K562 (cell line): Measurements from ENCODE around the gene MFSD6.
"Not testable (repeated sequence)": the region's sequence is repeated elsewhere in the genome, so short reads cannot be mapped to it uniquely, and the experiment has no call there.

Source experiments
- CHD4 ChIP-seq: fragments of 200-600 bp; sonication (generic); IDR thresholded peaks from 3 replicates; pipeline ENCODE4 v1.6.1; 2012; ENCODE audit warnings: low read depth, mild to moderate bottlenecking, mixed read lengths, low read length, inconsistent platforms; ENCODE audit not compliant: insufficient read depth, insufficient replicate concordance, poor library complexity, severe bottlenecking
- CTCF ChIP-seq, 3 experiments: IDR thresholded peaks in 2 of 3; conservative IDR thresholded peaks in 1 of 3; 2 replicates each; pipeline ENCODE4 v1.5.1; 2011 to 2012; ENCODE audit warnings: low read length in 3 of 3, mild to moderate bottlenecking in 3 of 3, control low read depth in 2 of 3, improper control_type of control experiment in 1 of 3, inconsistent platforms in 1 of 3, low read depth in 1 of 3, mixed read lengths in 1 of 3, moderate library complexity in 1 of 3; ENCODE audit not compliant: insufficient read depth in 2 of 3
- ELF1 ChIP-seq: fragments of 200-800 bp; sonication (Bioruptor generic); IDR thresholded peaks from 2 replicates; pipeline ENCODE4 v1.6.1; 2016; ENCODE audit warnings: missing genetic modification characterization, missing compliant biosample characterization
- JUND ChIP-seq, 2 experiments: IDR thresholded peaks; 2 replicates in 1 of 2; 3 replicates in 1 of 2; pipeline ENCODE4 v1.6.1; 2011; ENCODE audit warnings: borderline replicate concordance in 2 of 2, low read depth in 2 of 2, low read length in 2 of 2, improper control_type of control experiment in 1 of 2, missing biosample characterization in 1 of 2, missing genetic modification characterization in 1 of 2, missing genetic modification reagents in 1 of 2
- NFATC3 ChIP-seq: fragments of 450-650 bp; IDR thresholded peaks from 2 replicates; pipeline ENCODE4 v1.6.1; 2017; ENCODE audit warnings: mild to moderate bottlenecking
- PTRF ChIP-seq: fragments of 450-650 bp; IDR thresholded peaks from 2 replicates; pipeline ENCODE4 v1.6.1; 2016; ENCODE audit warnings: mild to moderate bottlenecking, missing genetic modification characterization, missing compliant biosample characterization
- SIRT6 ChIP-seq: IDR thresholded peaks from one replicate; pipeline ENCODE4 v1.6.1; 2012; ENCODE audit warnings: low read depth, mild to moderate bottlenecking, control low read depth, inconsistent platforms, low read length, moderate library complexity
- SIX5 ChIP-seq, 2 experiments: IDR thresholded peaks; 2 replicates each; pipeline ENCODE4 v1.6.1; 2011; ENCODE audit warnings: low read length in 2 of 2, borderline replicate concordance in 1 of 2, low read depth in 1 of 2, mild to moderate bottlenecking in 1 of 2, moderate library complexity in 1 of 2; ENCODE audit not compliant: insufficient read depth in 1 of 2
- ZNF217 ChIP-seq: sonication (generic); formaldehyde crosslinking; IDR thresholded peaks from 2 replicates; pipeline ENCODE4 v1.8.0; 2022; ENCODE audit warnings: mild to moderate bottlenecking, missing genetic modification reagents
- ZNF232 ChIP-seq: sonication (generic); formaldehyde crosslinking; IDR thresholded peaks from 2 replicates; pipeline ENCODE4 v1.8.0; 2022; ENCODE audit warnings: mild to moderate bottlenecking, missing genetic modification reagents
- ZNF354B ChIP-seq: fragments of 250-450 bp; sonication (Bioruptor Pico); IDR thresholded peaks from 2 replicates; pipeline ENCODE4 v1.4.0; 2020

GRCh38 chr2:190358655-190359448 lies 49.3 kb upstream of the MFSD6 start:
- not testable (repeated sequence) for TF ChIP-seq JUND (IDR thresholded peaks at IDR 0.05; ENCODE audit: borderline replicate concordance, low read depth, low read length); JUND (tag; IDR thresholded peaks at IDR 0.05; ENCODE audit: borderline replicate concordance, low read depth, low read length); NFATC3; ZNF232 (CRISPR knock-in tag); SIRT6; CHD4; CTCF (IDR thresholded peaks at IDR 0.05 in 2 of 3, conservative IDR thresholded peaks at IDR 0.05 in 1 of 3; ENCODE audit: insufficient read depth in 2 of 3, low read depth in 1 of 3, low read length in 3 of 3); PTRF (tag); SIX5 (IDR thresholded peaks at IDR 0.05; ENCODE audit: borderline replicate concordance in 1 of 2, insufficient read depth in 1 of 2, low read depth in 1 of 2, low read length in 2 of 2); ZNF354B (CRISPR knock-in tag); ELF1 (tag); ZNF217 (CRISPR knock-in tag)
